ENCODE results near the gene QKI.

- TF ChIP-seq, protein P1, sequence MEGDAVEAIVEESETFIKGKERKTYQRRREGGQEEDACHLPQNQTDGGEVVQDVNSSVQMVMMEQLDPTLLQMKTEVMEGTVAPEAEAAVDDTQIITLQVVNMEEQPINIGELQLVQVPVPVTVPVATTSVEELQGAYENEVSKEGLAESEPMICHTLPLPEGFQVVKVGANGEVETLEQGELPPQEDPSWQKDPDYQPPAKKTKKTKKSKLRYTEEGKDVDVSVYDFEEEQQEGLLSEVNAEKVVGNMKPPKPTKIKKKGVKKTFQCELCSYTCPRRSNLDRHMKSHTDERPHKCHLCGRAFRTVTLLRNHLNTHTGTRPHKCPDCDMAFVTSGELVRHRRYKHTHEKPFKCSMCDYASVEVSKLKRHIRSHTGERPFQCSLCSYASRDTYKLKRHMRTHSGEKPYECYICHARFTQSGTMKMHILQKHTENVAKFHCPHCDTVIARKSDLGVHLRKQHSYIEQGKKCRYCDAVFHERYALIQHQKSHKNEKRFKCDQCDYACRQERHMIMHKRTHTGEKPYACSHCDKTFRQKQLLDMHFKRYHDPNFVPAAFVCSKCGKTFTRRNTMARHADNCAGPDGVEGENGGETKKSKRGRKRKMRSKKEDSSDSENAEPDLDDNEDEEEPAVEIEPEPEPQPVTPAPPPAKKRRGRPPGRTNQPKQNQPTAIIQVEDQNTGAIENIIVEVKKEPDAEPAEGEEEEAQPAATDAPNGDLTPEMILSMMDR (tag by site-specific recombination; IDR thresholded peaks at IDR 0.05), result no peak
- TF ChIP-seq ZNF433 (tag by site-specific recombination; IDR thresholded peaks at IDR 0.05; ENCODE audit: low read depth), result no peak
- no peak for TF ChIP-seq SALL2 (tag by site-specific recombination; IDR thresholded peaks at IDR 0.05; ENCODE audit: borderline replicate concordance)
- TF ChIP-seq, protein P2, sequence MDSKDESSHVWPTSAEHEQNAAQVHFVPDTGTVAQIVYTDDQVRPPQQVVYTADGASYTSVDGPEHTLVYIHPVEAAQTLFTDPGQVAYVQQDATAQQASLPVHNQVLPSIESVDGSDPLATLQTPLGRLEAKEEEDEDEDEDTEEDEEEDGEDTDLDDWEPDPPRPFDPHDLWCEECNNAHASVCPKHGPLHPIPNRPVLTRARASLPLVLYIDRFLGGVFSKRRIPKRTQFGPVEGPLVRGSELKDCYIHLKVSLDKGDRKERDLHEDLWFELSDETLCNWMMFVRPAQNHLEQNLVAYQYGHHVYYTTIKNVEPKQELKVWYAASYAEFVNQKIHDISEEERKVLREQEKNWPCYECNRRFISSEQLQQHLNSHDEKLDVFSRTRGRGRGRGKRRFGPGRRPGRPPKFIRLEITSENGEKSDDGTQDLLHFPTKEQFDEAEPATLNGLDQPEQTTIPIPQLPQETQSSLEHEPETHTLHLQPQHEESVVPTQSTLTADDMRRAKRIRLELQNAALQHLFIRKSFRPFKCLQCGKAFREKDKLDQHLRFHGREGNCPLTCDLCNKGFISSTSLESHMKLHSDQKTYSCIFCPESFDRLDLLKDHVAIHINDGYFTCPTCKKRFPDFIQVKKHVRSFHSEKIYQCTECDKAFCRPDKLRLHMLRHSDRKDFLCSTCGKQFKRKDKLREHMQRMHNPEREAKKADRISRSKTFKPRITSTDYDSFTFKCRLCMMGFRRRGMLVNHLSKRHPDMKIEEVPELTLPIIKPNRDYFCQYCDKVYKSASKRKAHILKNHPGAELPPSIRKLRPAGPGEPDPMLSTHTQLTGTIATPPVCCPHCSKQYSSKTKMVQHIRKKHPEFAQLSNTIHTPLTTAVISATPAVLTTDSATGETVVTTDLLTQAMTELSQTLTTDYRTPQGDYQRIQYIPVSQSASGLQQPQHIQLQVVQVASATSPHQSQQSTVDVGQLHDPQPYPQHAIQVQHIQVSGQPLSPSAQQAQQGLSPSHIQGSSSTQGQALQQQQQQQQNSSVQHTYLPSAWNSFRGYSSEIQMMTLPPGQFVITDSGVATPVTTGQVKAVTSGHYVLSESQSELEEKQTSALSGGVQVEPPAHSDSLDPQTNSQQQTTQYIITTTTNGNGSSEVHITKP (tag by site-specific recombination; IDR thresholded peaks at IDR 0.05), result no peak
- no peak for TF ChIP-seq ZNF138 (tag by site-specific recombination; IDR thresholded peaks at IDR 0.05; ENCODE audit: borderline replicate concordance)
- TF ChIP-seq HOXD13 (CRISPR knock-in tag; IDR thresholded peaks at IDR 0.05; ENCODE audit: borderline replicate concordance), result no peak
- no peak for TF ChIP-seq PATZ1 (tag by site-specific recombination; IDR thresholded peaks at IDR 0.05)
Observed at GRCh38 chr6:163525926-163526325, 111.4 kb downstream of the QKI start.

Measured in HEK293 (cell line).